ENCODE data around the gene RPS25.
A peak's percentile ranks its signal among the peaks of the same experiment; 100 is the strongest.
"Not testable (repeated sequence)": the region's sequence is repeated elsewhere in the genome, so short reads cannot be mapped to it uniquely, and the experiment has no call there.

The RPS25 gene

GRCh38 chr11:119018074-119018938, at the start of gene RPS25, which contains the start of gene TRAPPC4:
Gene RPS25 (minus strand): TSS chr11:119018343. CDS start chr11:119018284, 59 bp downstream.
Gene TRAPPC4 (plus strand): TSS chr11:119018766. CDS start chr11:119018796, 30 bp downstream.
- peak; percentile 95 for DNase-seq

- DNase-seq: peak; percentile 87
Observed at GRCh38 chr11:119067371-119068222, 49.5 kb upstream of the RPS25 start, which contains the start of gene VPS11. Gene VPS11 (plus strand): TSS chr11:119067818. CDS start chr11:119067824, 6 bp downstream.

GRCh38 chr11:119065369-119065768, 47.2 kb upstream of the RPS25 start:
- DNase-seq: peak; percentile 6

- no peak for DNase-seq
Observed at GRCh38 chr11:119062779-119063178, 44.6 kb upstream of the RPS25 start.

GRCh38 chr11:119061256-119061655, 43.1 kb upstream of the RPS25 start:
- no peak for DNase-seq

- not testable (repeated sequence) for DNase-seq
Observed at GRCh38 chr11:119059128-119059527, 41.0 kb upstream of the RPS25 start.

- DNase-seq: peak; percentile 95
Observed at GRCh38 chr11:119057000-119057769, 39.0 kb upstream of the RPS25 start, which contains the start of gene HYOU1. Gene HYOU1 (minus strand): TSS chr11:119057205. CDS start chr11:119056160, 1,045 bp downstream.

GRCh38 chr11:119056421-119056999, 38.4 kb upstream of the RPS25 start:
- DNase-seq: no peak

GRCh38 chr11:119055901-119056300, 37.8 kb upstream of the RPS25 start:
- peak; percentile 5 for DNase-seq

- no peak for DNase-seq
Observed at GRCh38 chr11:119054418-119054817, 36.3 kb upstream of the RPS25 start.

- no peak for DNase-seq
Observed at GRCh38 chr11:119052163-119052814, 34.1 kb upstream of the RPS25 start.

GRCh38 chr11:119051440-119052162, 33.5 kb upstream of the RPS25 start:
- no peak for DNase-seq

GRCh38 chr11:119049081-119049480, 30.9 kb upstream of the RPS25 start:
- DNase-seq: no peak

- DNase-seq: no peak
Observed at GRCh38 chr11:119048644-119049043, 30.5 kb upstream of the RPS25 start.

GRCh38 chr11:119047205-119047604, 29.1 kb upstream of the RPS25 start:
- DNase-seq: no peak

GRCh38 chr11:119046489-119046888, 28.3 kb upstream of the RPS25 start:
- no peak for DNase-seq

- DNase-seq: no peak
Observed at GRCh38 chr11:119044708-119045107, 26.6 kb upstream of the RPS25 start.

- no peak for DNase-seq
Observed at GRCh38 chr11:119042927-119043326, 24.8 kb upstream of the RPS25 start.

GRCh38 chr11:119041821-119042514, 23.8 kb upstream of the RPS25 start:
- DNase-seq: no peak

GRCh38 chr11:119039471-119039870, 21.3 kb upstream of the RPS25 start:
- DNase-seq: not testable (repeated sequence)
